HepG2 (cell line): Measurements from ENCODE around the gene C2orf81. TPM values are rescaled to one million over a fixed set of nuclear protein-coding genes. Genes with fewer than 3 reads are reported as not detected.

ENCODE experiments used
- HMGXB4 ChIP-seq, 2 experiments: sonication (generic) in 1 of 2; formaldehyde crosslinking in 1 of 2; IDR thresholded peaks; 2 replicates each; pipeline versions ENCODE4 v1.4.0 to v1.6.1; 2018 to 2020; ENCODE audit warnings: missing genetic modification reagents in 2 of 2, borderline replicate concordance in 1 of 2, low read depth in 1 of 2, mild to moderate bottlenecking in 1 of 2, missing biosample characterization in 1 of 2
- HNF4A ChIP-seq: sonication (generic); formaldehyde crosslinking; IDR thresholded peaks from 2 replicates; pipeline ENCODE4 v1.4.0; 2020; ENCODE audit warnings: missing genetic modification reagents
- HOMEZ ChIP-seq: IDR thresholded peaks from 2 replicates; pipeline ENCODE4 v1.6.1; 2016; ENCODE audit warnings: low read depth
- IRF1 ChIP-seq: sonication (generic); formaldehyde crosslinking; IDR thresholded peaks from 2 replicates; pipeline ENCODE4 v1.4.0; 2020; ENCODE audit warnings: low read depth, mild to moderate bottlenecking, missing genetic modification reagents
- NCOR1 ChIP-seq: fragments of 200-600 bp; sonication (generic); IDR thresholded peaks from 2 replicates; pipeline ENCODE4 v1.7.0; 2017; ENCODE audit warnings: antibody characterized with exemption, low read length, borderline replicate concordance
- NKX3-1 ChIP-seq: sonication (generic); formaldehyde crosslinking; IDR thresholded peaks from 2 replicates; pipeline ENCODE4 v1.5.0; 2020; ENCODE audit warnings: missing genetic modification reagents
- SATB2 ChIP-seq: sonication (generic); formaldehyde crosslinking; IDR thresholded peaks from 2 replicates; pipeline ENCODE4 v1.5.0; 2020; ENCODE audit warnings: missing genetic modification reagents
- SCMH1 ChIP-seq: sonication (generic); formaldehyde crosslinking; IDR thresholded peaks from 2 replicates; pipeline ENCODE4 v1.9.0; 2021; ENCODE audit warnings: missing genetic modification reagents, mild to moderate bottlenecking, borderline replicate concordance
- TBL1XR1 ChIP-seq: fragments of 150-350 bp; IDR thresholded peaks from 2 replicates; pipeline ENCODE4 v1.6.1; 2014; ENCODE audit warnings: borderline replicate concordance, low read length; ENCODE audit not compliant: partially characterized antibody
- TCF7L2 ChIP-seq: IDR thresholded peaks from 2 replicates; pipeline ENCODE4 v1.6.1; 2011; ENCODE audit warnings: mild to moderate bottlenecking, low read depth, low read length, moderate library complexity
- TRIM22 ChIP-seq: fragments of 450-650 bp; IDR thresholded peaks from 2 replicates; pipeline ENCODE4 v1.6.1; 2017
- ZBTB43 ChIP-seq: sonication (generic); formaldehyde crosslinking; conservative IDR thresholded peaks from 2 replicates; pipeline ENCODE4 v1.4.0; 2020; ENCODE audit warnings: missing genetic modification reagents
- ZNF232 ChIP-seq: sonication (generic); formaldehyde crosslinking; IDR thresholded peaks from 2 replicates; pipeline ENCODE4 v1.4.0; 2020; ENCODE audit warnings: missing genetic modification reagents, borderline replicate concordance
- ZNF276 ChIP-seq: sonication (generic); formaldehyde crosslinking; IDR thresholded peaks from 2 replicates; pipeline ENCODE4 v1.4.0; 2020; ENCODE audit warnings: mild to moderate bottlenecking, low read depth, missing genetic modification reagents
- ZNF451 ChIP-seq: sonication (generic); formaldehyde crosslinking; IDR thresholded peaks from 2 replicates; pipeline ENCODE4 v1.5.0; 2020; ENCODE audit warnings: mild to moderate bottlenecking, missing genetic modification reagents
- ZNF749 ChIP-seq: sonication (generic); formaldehyde crosslinking; IDR thresholded peaks from 2 replicates; pipeline ENCODE4 v1.8.0; 2022; ENCODE audit warnings: mild to moderate bottlenecking, missing genetic modification reagents, moderate library complexity, borderline replicate concordance
- ZNF766 ChIP-seq: sonication (generic); formaldehyde crosslinking; IDR thresholded peaks from 2 replicates; pipeline ENCODE4 v1.5.0; 2020; ENCODE audit warnings: missing genetic modification reagents, borderline replicate concordance
- ZNF782 ChIP-seq: sonication (generic); formaldehyde crosslinking; IDR thresholded peaks from 2 replicates; pipeline ENCODE4 v1.4.0; 2020; ENCODE audit warnings: missing genetic modification reagents, mild to moderate bottlenecking, borderline replicate concordance
- ZUFSP ChIP-seq: sonication (generic); formaldehyde crosslinking; IDR thresholded peaks from 2 replicates; pipeline ENCODE4 v1.9.0; 2021; ENCODE audit warnings: missing genetic modification reagents, mild to moderate bottlenecking, borderline replicate concordance
- polyA plus RNA-seq, 8 experiments: library from polyadenylated mRNA; depleted of rRNA in 3 of 8; stranded (reverse) in 7 of 8; unstranded in 1 of 8; fragments of >200 nt; fragmentation: Illumina TruSeq in 4 of 8; extraction: Trizol in 4 of 8; gene quantifications; 2 replicates each; pipeline versions ENCODE4 v1.2.1 to v1.2.3, GENCODE V29; 2011 to 2016; ENCODE audit warnings: low read depth in 4 of 8, missing spikeins in 1 of 8, mixed read lengths in 1 of 8; ENCODE audit not compliant: insufficient read depth in 1 of 8
- total RNA-seq, 5 experiments: library from RNA; depleted of rRNA; stranded (reverse); fragments of >200 nt; fragmentation: Illumina TruSeq; extraction: Trizol; gene quantifications; 2 replicates each; pipeline ENCODE4 v1.2.3, GENCODE V29; 2016; ENCODE audit warnings: low read depth in 1 of 5

The C2orf81 gene
- total and polyA plus RNA-seq, 2 of the 13 experiments (the other 11 are each of a cell fraction or from before 2014, with no cell fraction given) = 0.15 to 0.17 TPM

GRCh38 chr2:74425523-74425922, 4.1 kb upstream of the C2orf81 start (continued):
- TF ChIP-seq ZNF766 (CRISPR knock-in tag) = no peak
- TF ChIP-seq SCMH1 (CRISPR knock-in tag) = no peak
- TF ChIP-seq TCF7L2 = no peak
- no peak for TF ChIP-seq TRIM22
- TF ChIP-seq SATB2 = no peak
- TF ChIP-seq HNF4A (CRISPR knock-in tag) = peak; percentile 51; the same call in 1 of the 2 replicates
- no peak for TF ChIP-seq ZNF232 (CRISPR knock-in tag)
- TF ChIP-seq ZNF749 (CRISPR knock-in tag) = no peak
- TF ChIP-seq HOMEZ (CRISPR knock-in tag) = no peak
- TF ChIP-seq TBL1XR1 = no peak
- no peak for TF ChIP-seq IRF1
- no peak for TF ChIP-seq NKX3-1 (CRISPR knock-in tag)
- TF ChIP-seq HMGXB4 (CRISPR knock-in tag; IDR thresholded peaks at IDR 0.05; ENCODE audit: borderline replicate concordance in 1 of 2, low read depth in 1 of 2) = no peak
- TF ChIP-seq ZUFSP (CRISPR knock-in tag) = no peak
- no peak for TF ChIP-seq ZBTB43 (CRISPR knock-in tag)
- TF ChIP-seq ZNF276 (CRISPR knock-in tag) = no peak
- no peak; the same call in 1 of the 2 replicates for TF ChIP-seq NCOR1
- no peak for TF ChIP-seq ZNF782 (CRISPR knock-in tag)
- no peak for TF ChIP-seq ZNF451 (CRISPR knock-in tag)
